Activated T-cell treated with anti-CD3 and anti-CD28 coated beads, Interleukin-2, amount 50 U/mL, for 1 hour (primary cell): ENCODE results near the gene OFD1.

Experiments used
- DNase-seq: peaks from one replicate; pipeline ENCODE4 v3.0.0-alpha.2; 2020

Gene OFD1

DNA sequence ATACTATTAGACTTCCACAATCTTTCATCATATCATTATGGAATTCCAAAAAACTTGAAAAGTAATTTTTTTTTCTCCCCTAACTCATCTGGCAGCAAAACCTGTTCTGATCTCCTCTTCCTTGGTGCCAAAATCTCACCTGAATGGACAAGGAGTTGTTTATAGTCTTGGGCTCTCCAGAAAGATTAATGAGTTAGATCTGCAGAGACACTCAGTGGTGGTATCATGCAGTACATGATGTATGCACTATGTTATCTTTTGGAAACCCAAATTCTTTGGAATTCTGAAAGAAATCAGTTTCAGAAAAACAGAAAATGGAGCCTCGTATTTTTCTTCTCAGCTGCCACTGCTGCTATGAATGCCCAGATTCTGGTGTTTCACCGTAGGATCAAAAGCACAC is 70.7 kb downstream of the OFD1 start:
- no peak for DNase-seq

DNA sequence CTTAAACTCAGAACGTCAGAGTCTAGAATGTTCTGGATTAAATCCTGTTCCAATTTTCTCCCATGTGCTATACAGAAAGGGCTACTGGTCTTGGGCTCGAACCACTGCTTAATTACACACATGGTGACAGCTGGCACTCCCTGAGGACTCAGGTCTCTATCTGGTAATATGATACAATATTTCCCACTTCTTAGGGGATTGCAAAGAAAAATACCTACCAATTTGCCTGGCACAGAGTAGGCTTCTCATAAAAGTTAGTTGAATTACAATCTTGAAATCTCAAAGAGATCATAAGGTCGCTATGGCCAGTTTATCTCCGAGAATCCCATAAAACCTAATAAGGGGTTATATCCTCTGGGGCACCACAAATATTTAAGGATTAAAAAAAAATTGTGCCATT is 73.7 kb downstream of the OFD1 start:
- no peak for DNase-seq

DNA sequence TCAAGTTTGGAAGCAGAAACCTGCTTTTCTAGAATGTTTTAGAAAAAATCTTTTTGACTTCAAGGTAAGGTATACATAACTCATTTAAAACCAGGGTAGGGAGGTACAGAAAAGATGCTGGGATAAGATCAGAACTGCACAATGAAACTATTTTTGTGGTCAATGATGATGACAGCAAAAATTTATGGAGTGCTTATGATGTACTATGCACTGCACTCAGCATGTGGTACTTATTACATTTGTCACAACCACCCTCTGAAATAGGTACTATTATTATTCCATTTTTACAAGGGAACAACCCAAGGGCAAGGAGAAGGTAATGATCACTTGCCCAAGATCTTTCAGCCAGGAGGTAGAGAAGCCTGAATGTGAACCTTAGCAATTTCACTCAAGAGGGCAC is 74.3 kb downstream of the OFD1 start:
- no peak for DNase-seq

DNA sequence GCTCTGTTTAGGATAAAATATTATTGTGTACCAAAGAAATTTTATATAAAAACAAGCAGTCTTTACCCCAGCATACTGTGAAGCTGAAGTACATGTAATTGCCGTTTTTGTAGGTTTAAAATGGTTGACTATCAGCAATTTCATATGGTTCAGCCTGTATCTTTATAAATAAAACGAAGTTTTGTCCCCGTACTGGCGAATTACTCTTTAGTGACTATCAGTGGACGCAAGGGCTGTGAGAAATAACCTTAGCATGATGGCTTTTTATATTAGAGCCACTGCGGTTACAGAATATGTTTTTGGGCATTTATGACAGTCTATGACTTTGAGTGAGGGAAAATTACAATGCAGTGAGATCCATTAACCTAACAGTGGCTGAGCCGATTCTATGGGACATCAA is 81.1 kb downstream of the OFD1 start:
- DNase-seq: no peak

DNA sequence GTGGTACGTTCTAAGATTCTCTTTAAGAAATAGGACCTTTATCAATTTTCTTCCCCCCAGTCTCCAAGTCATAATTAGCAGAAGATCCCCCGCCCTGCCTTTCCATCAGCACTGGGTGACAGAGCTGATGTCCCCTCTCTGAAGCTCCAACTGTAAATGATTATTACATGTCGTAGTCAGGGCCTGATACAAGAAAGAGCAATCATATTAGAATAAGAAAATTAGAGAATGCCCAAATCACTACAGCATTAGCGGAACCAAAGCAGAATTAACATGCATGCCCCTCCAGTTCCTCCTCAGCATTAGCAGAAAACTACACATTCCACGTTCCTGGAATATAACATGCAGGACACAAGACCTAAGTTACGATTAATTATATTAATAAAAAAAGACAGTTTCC is 81.6 kb downstream of the OFD1 start:
- no peak for DNase-seq

DNA sequence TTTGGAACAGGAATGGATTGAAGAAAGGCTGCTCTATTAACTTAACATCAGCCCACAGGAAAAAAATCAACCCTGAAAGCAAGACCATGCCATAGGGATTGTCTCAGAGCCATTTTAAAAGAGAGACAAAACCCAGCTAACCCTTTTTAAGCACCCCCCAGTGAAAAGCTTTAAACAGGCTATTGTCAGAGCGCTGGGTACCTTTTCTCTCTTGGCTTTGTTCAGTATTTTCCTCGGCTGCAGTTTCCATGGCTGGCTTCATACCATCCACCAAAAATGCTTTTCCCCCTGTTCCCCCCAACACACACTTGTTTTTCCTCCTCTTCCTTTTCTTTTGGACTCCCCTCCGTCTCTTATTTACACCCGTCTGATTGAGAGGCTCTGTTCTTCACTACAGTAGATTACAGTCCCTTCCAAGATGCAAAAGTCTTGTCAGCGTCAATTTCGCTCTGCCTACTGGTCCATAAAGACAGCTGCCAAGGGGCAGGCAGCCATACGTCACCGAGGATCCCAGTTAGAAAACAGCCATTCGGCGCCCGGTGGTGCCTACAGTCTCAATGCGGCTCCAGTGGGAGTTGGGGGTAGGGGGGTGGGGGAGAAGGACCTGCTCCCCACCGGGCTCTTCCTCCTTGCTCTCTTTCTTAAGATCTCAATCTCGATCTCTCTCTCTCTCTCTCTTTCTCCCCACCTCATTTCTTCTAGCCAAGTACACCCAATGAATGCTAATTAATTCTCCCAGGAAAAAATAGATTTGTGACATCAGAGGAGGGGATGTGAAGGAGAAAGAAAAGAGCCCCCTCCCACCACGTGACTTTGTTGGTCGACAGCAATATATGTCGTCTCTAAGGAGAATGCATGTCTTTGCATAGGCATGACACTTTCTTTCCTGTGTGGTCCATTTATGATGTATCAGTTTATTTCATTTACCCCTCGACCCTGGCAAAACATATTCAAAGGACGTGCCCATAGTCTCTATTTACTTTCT is 82.4 kb downstream of the OFD1 start, which contains the start of gene GPM6B:
GPM6B (minus strand) TSS at position 451 of the 985 bp plus-strand sequence; CDS start at position 262, 189 bp downstream.
- no peak for DNase-seq
